Trophoblast cell (in vitro differentiated cells and primary cell): ENCODE data around the gene CTNNA3.

ENCODE experiments used
- DNase-seq, 2 donors: peaks; one replicate each; pipeline ENCODE4 v3.0.0-alpha.2; 2016
- H2AFZ ChIP-seq: 2 replicates; pipeline ENCODE4 v1.6.1; 2013; ENCODE audit warnings: low read length, moderate library complexity, mild to moderate bottlenecking; ENCODE audit not compliant: insufficient read depth, poor library complexity
- H2AK5ac ChIP-seq: 2 replicates; pipeline ENCODE4 v1.6.1; 2013; ENCODE audit warnings: mild to moderate bottlenecking, low read length
- H2BK120ac ChIP-seq: 2 replicates; pipeline ENCODE4 v1.6.1; 2013; ENCODE audit warnings: low read length, mild to moderate bottlenecking, moderate library complexity; ENCODE audit not compliant: insufficient read depth, poor library complexity
- H2BK12ac ChIP-seq: 2 replicates; pipeline ENCODE4 v1.6.1; 2013; ENCODE audit warnings: mild to moderate bottlenecking, low read length, moderate library complexity
- H2BK5ac ChIP-seq: 2 replicates; pipeline ENCODE4 v1.6.1; 2013; ENCODE audit warnings: low read length, low read depth, moderate library complexity, mild to moderate bottlenecking; ENCODE audit not compliant: poor library complexity
- H3K14ac ChIP-seq: 2 replicates; pipeline ENCODE4 v1.6.1; 2013; ENCODE audit warnings: mild to moderate bottlenecking, low read length
- H3K18ac ChIP-seq: 2 replicates; pipeline ENCODE4 v1.6.1; 2013; ENCODE audit warnings: mild to moderate bottlenecking, low read length
- H3K23ac ChIP-seq: 2 replicates; pipeline ENCODE4 v1.6.1; 2013; ENCODE audit warnings: low read length
- H3K27ac ChIP-seq: 2 replicates; pipeline ENCODE4 v1.5.1; 2013; ENCODE audit warnings: low read depth, mild to moderate bottlenecking, inconsistent platforms, low read length, moderate library complexity
- H3K27me3 ChIP-seq: 2 replicates; pipeline ENCODE4 v1.6.1; 2013; ENCODE audit warnings: inconsistent platforms, mild to moderate bottlenecking, low read length, moderate library complexity; ENCODE audit not compliant: insufficient read depth
- H3K36me3 ChIP-seq, 2 experiments: 1 replicate in 1 of 2; 2 replicates in 1 of 2; pipeline ENCODE4 v1.6.1; 2013; ENCODE audit warnings: low read length in 2 of 2, mild to moderate bottlenecking in 2 of 2, moderate library complexity in 1 of 2; ENCODE audit not compliant: insufficient read depth in 2 of 2, control insufficient read depth in 1 of 2
- H3K4ac ChIP-seq: 2 replicates; pipeline ENCODE4 v1.6.1; 2013; ENCODE audit warnings: low read depth, mild to moderate bottlenecking, low read length, moderate library complexity
- H3K4me1 ChIP-seq, 2 experiments: 1 replicate in 1 of 2; 2 replicates in 1 of 2; pipeline ENCODE4 v1.6.1; 2013; ENCODE audit warnings: low read length in 2 of 2, mild to moderate bottlenecking in 2 of 2, moderate library complexity in 1 of 2; ENCODE audit not compliant: insufficient read depth in 2 of 2, control insufficient read depth in 1 of 2
- H3K4me2 ChIP-seq: 2 replicates; pipeline ENCODE4 v1.6.1; 2013; ENCODE audit warnings: inconsistent platforms, mild to moderate bottlenecking, low read length, moderate library complexity
- H3K4me3 ChIP-seq: 2 replicates; pipeline ENCODE4 v1.5.1; 2013; ENCODE audit warnings: mild to moderate bottlenecking, low read depth, low read length, inconsistent platforms
- H3K79me1 ChIP-seq: one replicate; pipeline ENCODE4 v1.6.1; 2013; ENCODE audit warnings: low read length
- H3K79me2 ChIP-seq: 2 replicates; pipeline ENCODE4 v1.6.1; 2013; ENCODE audit warnings: low read length, mild to moderate bottlenecking; ENCODE audit not compliant: control insufficient read depth, insufficient read depth, poor library complexity
- H3K9ac ChIP-seq: 2 replicates; pipeline ENCODE4 v1.6.1; 2013; ENCODE audit warnings: mild to moderate bottlenecking, low read length
- H3K9me3 ChIP-seq: 2 replicates; pipeline ENCODE4 v1.6.1; 2013; ENCODE audit warnings: low read depth, mild to moderate bottlenecking, control low read depth, inconsistent platforms, low read length; ENCODE audit not compliant: insufficient read depth
- H4K12ac ChIP-seq: 2 replicates; pipeline ENCODE4 v1.6.1; 2013; ENCODE audit warnings: low read depth, mild to moderate bottlenecking, low read length, moderate library complexity
- H4K8ac ChIP-seq: 2 replicates; pipeline ENCODE4 v1.6.1; 2013; ENCODE audit warnings: low read depth, mild to moderate bottlenecking, low read length, moderate library complexity
- H4K91ac ChIP-seq: one replicate; pipeline ENCODE4 v1.6.1; 2013; ENCODE audit warnings: low read depth, mild to moderate bottlenecking, low read length, moderate library complexity
- WGBS: extraction: QIAGEN DNeasy Blood & Tissue Kit; methylation state at CpG from one replicate; pipeline ENCODE4 v1.1.7; 2013; ENCODE audit warnings: missing lambda C conversion rate; ENCODE audit not compliant: insufficient read length, insufficient coverage; ENCODE audit errors: extremely low coverage; 5-methylcytosine and 5-hydroxymethylcytosine counted together

Gene CTNNA3

DNA sequence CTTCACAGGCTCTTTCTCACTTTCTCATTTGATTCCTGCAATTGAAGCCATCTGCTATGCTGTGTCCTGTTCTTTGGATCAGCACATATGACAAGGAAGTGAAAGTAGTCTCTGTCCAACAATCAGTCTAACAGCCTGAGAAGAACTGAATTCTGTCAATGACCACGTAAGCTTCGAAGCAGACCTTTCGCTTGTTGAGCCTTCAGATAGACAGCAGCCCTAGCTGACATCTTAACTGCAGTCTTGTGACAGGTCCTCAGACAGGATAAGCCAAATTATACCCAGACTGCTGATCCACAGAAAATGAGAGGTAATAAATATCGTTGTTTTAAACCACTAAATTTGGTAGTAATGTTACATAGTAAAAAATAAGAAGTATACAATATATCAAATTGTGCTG is 1461.1 kb downstream of the CTNNA3 start:
- H3K27ac ChIP-seq, result no peak overlapping the region
- H3K4ac ChIP-seq, result no peak overlapping the region
- H3K14ac ChIP-seq, result no peak overlapping the region
- WGBS, result no CpG with 5 or more reads among the region's 4 CpGs
- H3K36me3 ChIP-seq, result no peaks in the 10 kb centered on the region
- H2BK5ac ChIP-seq, result no peak overlapping the region
- no peak overlapping the region for H4K12ac ChIP-seq
- no peak overlapping the region for H2AK5ac ChIP-seq
- H3K18ac ChIP-seq, result no peak overlapping the region
- no peak overlapping the region for H3K23ac ChIP-seq
- H3K9ac ChIP-seq, result no peak overlapping the region
- no peak overlapping the region for H2AFZ ChIP-seq
- H2BK12ac ChIP-seq, result no peak overlapping the region
- DNase-seq, result no peak
- no peaks in the 10 kb centered on the region for H3K79me2 ChIP-seq
- no peaks in the 10 kb centered on the region for H3K79me1 ChIP-seq
- no peaks in the 10 kb centered on the region for H3K4me1 ChIP-seq
- H3K4me3 ChIP-seq, result no peak overlapping the region
- H3K27me3 ChIP-seq, result no peaks in the 10 kb centered on the region
- H4K91ac ChIP-seq, result no peak overlapping the region
- peaks cover 3% of the 10 kb centered on the region for H3K9me3 ChIP-seq
- H3K4me2 ChIP-seq, result no peak overlapping the region
- H4K8ac ChIP-seq, result no peak overlapping the region
- H2BK120ac ChIP-seq, result no peak overlapping the region

DNA sequence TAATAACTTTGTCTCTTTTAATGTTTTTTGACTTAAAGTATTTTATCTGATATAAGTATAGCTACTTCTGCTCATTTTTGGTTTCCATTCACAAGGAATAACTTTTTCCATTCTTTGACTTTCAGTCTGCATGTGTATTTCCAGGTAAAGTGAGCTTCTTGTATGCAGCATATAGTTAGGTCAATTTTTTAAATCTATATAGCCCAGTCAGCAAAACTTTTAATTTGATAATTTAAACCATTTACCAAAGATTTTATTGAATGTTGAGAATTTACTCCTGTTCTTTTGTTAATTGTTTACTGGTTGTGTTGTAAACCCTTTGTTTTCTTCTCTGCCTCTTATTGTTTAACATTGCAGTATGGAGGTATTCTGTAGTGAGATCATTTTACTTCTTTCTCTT is 1467.1 kb downstream of the CTNNA3 start:
- Histone ChIP-seq H3K4me3 (no peak overlapping the region), H2BK12ac (no peak overlapping the region), H3K36me3 (no peaks in the 10 kb centered on the region), H3K18ac (no peak overlapping the region), H3K9ac (no peak overlapping the region), H3K4ac (no peak overlapping the region), H3K9me3 (peaks cover 3% of the 10 kb centered on the region), H4K91ac (no peak overlapping the region), H4K12ac (no peak overlapping the region), H3K23ac (no peak overlapping the region), H2AFZ (no peak overlapping the region), H3K79me1 (no peaks in the 10 kb centered on the region), H2BK120ac (no peak overlapping the region), H3K27me3 (no peaks in the 10 kb centered on the region), H3K4me1 (no peaks in the 10 kb centered on the region), H3K79me2 (no peaks in the 10 kb centered on the region), H3K14ac (no peak overlapping the region), H2BK5ac (no peak overlapping the region), H2AK5ac (no peak overlapping the region), H4K8ac (no peak overlapping the region), H3K27ac (no peak overlapping the region), H3K4me2 (no peak overlapping the region)
- no peak for DNase-seq

DNA sequence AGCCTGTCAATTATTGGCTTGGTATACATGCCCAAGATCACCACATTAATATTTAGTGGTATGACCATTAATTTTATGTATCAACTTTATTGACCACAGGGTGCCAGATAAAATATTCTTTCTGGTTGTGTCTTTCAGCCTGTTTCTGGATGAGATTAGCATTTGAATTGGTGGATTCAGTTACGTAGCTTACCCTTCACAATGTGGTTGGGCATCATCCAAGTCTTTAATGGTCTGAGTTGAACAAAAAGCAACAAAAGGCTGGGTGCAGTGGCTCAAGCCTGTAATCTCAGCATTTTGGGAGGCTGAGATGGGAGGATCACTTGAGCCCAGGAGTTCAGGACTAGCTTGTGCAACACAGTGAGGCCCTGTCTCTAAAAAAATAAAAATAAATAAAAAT is 1472.3 kb downstream of the CTNNA3 start:
- Histone ChIP-seq H3K18ac (no peak overlapping the region), H2BK5ac (no peak overlapping the region), H2AK5ac (no peak overlapping the region), H3K9me3 (peaks cover 2% of the 10 kb centered on the region), H4K12ac (no peak overlapping the region), H3K4me1 (no peaks in the 10 kb centered on the region), H3K27me3 (no peaks in the 10 kb centered on the region), H2BK120ac (no peak overlapping the region), H4K8ac (no peak overlapping the region), H3K9ac (no peak overlapping the region), H3K27ac (no peak overlapping the region), H2BK12ac (no peak overlapping the region), H3K4me2 (no peak overlapping the region), H3K14ac (no peak overlapping the region), H3K4me3 (no peak overlapping the region), H3K4ac (no peak overlapping the region), H4K91ac (no peak overlapping the region), H2AFZ (no peak overlapping the region), H3K23ac (no peak overlapping the region), H3K36me3 (no peaks in the 10 kb centered on the region), H3K79me2 (no peaks in the 10 kb centered on the region), H3K79me1 (no peaks in the 10 kb centered on the region)
- no peak for DNase-seq
- no CpG with 5 or more reads among the region's 1 CpG for WGBS

- H2AFZ ChIP-seq, result no peak overlapping the region
- no peak overlapping the region for H3K4ac ChIP-seq
- H2BK12ac ChIP-seq, result no peak overlapping the region
- H3K4me3 ChIP-seq, result no peak overlapping the region
- H3K23ac ChIP-seq, result no peak overlapping the region
- H3K4me2 ChIP-seq, result no peak overlapping the region
- no peaks in the 10 kb centered on the region for H3K4me1 ChIP-seq
- H3K14ac ChIP-seq, result no peak overlapping the region
- no peaks in the 10 kb centered on the region for H3K27me3 ChIP-seq
- no peak overlapping the region for H3K9ac ChIP-seq
- H3K9me3 ChIP-seq, result peaks cover 2% of the 10 kb centered on the region
- H2AK5ac ChIP-seq, result no peak overlapping the region
- no peak overlapping the region for H3K27ac ChIP-seq
- no peak overlapping the region for H4K12ac ChIP-seq
- no peak for DNase-seq
- no peak overlapping the region for H2BK5ac ChIP-seq
- no peak overlapping the region for H4K8ac ChIP-seq
- H3K79me1 ChIP-seq, result no peaks in the 10 kb centered on the region
- no CpG with 5 or more reads among the region's 3 CpGs for WGBS
- H3K79me2 ChIP-seq, result no peaks in the 10 kb centered on the region
- H4K91ac ChIP-seq, result no peak overlapping the region
- H3K36me3 ChIP-seq, result no peaks in the 10 kb centered on the region
- H2BK120ac ChIP-seq, result no peak overlapping the region
- H3K18ac ChIP-seq, result no peak overlapping the region
These were observed 1473.4 kb downstream of the CTNNA3 start for GRCh38 chr10:66222462-66223046.
